ENCODE measurements around the gene GNG4.

GRCh38 chr1:235642943-235643371, 6.6 kb downstream of the GNG4 start:
- TF ChIP-seq POLR2A (IDR thresholded peaks at IDR 0.05; ENCODE audit: low read depth, low read length), result no peak
- no peak for TF ChIP-seq POLR2AphosphoS5 (IDR thresholded peaks at IDR 0.05; ENCODE audit: low read depth, low read length)
